ENCODE results near the gene TRIM46.
"Not testable (repeated sequence)": the region's sequence is repeated elsewhere in the genome, so short reads cannot be mapped to it uniquely, and the experiment has no call there.

The TRIM46 gene

DNA sequence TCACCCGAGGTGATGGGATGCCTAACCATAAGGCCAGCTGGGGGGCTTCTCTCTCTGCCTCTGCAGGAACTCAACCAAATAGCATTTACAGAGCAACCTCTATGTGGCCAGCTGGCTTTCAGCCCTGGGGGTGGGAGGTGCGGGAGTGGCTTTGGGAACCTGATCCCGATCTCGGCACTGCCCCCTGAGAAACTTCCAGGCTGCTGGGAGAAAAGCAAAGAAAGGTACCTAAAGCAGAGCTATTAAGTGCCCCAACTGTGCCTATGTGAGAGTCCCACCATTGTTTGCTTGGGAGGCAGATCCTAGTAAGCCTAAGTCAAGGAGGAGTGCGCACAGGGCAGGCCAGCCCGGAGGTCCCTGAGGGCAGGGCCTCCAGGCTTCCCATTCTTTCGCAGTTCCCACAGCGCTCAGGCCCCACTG lies 7.6 kb upstream of the TRIM46 start:
- no peak for DNase-seq (ENCODE audit: low read depth in 2 of 2)
- TF ChIP-seq, protein P1, sequence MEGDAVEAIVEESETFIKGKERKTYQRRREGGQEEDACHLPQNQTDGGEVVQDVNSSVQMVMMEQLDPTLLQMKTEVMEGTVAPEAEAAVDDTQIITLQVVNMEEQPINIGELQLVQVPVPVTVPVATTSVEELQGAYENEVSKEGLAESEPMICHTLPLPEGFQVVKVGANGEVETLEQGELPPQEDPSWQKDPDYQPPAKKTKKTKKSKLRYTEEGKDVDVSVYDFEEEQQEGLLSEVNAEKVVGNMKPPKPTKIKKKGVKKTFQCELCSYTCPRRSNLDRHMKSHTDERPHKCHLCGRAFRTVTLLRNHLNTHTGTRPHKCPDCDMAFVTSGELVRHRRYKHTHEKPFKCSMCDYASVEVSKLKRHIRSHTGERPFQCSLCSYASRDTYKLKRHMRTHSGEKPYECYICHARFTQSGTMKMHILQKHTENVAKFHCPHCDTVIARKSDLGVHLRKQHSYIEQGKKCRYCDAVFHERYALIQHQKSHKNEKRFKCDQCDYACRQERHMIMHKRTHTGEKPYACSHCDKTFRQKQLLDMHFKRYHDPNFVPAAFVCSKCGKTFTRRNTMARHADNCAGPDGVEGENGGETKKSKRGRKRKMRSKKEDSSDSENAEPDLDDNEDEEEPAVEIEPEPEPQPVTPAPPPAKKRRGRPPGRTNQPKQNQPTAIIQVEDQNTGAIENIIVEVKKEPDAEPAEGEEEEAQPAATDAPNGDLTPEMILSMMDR (IDR thresholded peaks at IDR 0.05; ENCODE audit: low read depth, low read length), result no peak
- no peak overlapping the region for H3K4me3 ChIP-seq (replicated peaks in 1 of 2; ENCODE audit: low read depth in 2 of 2, low read length in 2 of 2)

- TF ChIP-seq, protein P1 (IDR thresholded peaks at IDR 0.05; ENCODE audit: low read depth, low read length), result no peak
- peak; percentile 37 to 56 for DNase-seq (ENCODE audit: low read depth in 2 of 2)
These were observed 7.0 kb upstream of the TRIM46 start for GRCh38 chr1:155166471-155167165.

GRCh38 chr1:155167166-155168104 lies 6.2 kb upstream of the TRIM46 start:
- DNase-seq (ENCODE audit: low read depth in 2 of 2), result peak; percentile 88 to 90
- TF ChIP-seq, protein P1 (IDR thresholded peaks at IDR 0.05; ENCODE audit: low read depth, low read length), result peak; percentile 91
- H3K4me3 ChIP-seq (replicated peaks in 1 of 2; ENCODE audit: low read depth in 2 of 2, low read length in 2 of 2), result no peak overlapping the region

More at GRCh38 chr1:155166471-155167165, 7.0 kb upstream of the TRIM46 start:
- no peak overlapping the region for H3K4me3 ChIP-seq (replicated peaks in 1 of 2; ENCODE audit: low read depth in 2 of 2, low read length in 2 of 2)

DNA sequence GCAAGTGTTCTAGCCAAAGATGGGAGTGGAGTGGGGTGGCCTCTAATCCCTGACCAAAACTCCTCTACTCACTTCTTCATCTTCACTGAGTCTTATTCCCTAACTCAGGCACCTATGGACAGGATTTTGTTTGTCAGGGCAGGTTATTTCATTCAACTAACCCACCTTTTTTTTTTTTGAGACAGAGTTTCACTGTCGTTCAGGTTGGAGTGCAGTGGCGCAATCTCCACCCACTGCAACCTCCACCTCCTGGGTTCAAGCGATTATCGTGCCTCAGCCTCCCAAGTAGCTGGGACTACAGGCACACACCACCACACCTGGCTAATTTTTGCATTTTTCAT lies 5.6 kb upstream of the TRIM46 start:
- DNase-seq (ENCODE audit: low read depth in 2 of 2); H3K4me3 ChIP-seq (replicated peaks in 1 of 2; ENCODE audit: low read depth in 2 of 2, low read length in 2 of 2): not testable (repeated sequence)

- no peak overlapping the region for H3K4me3 ChIP-seq (replicated peaks in 1 of 2; ENCODE audit: low read depth in 2 of 2, low read length in 2 of 2)
- DNase-seq (ENCODE audit: low read depth in 2 of 2), result no peak
- TF ChIP-seq, protein P1 (IDR thresholded peaks at IDR 0.05; ENCODE audit: low read depth, low read length), result no peak
These were observed 5.0 kb upstream of the TRIM46 start for GRCh38 chr1:155168456-155169210.

DNA sequence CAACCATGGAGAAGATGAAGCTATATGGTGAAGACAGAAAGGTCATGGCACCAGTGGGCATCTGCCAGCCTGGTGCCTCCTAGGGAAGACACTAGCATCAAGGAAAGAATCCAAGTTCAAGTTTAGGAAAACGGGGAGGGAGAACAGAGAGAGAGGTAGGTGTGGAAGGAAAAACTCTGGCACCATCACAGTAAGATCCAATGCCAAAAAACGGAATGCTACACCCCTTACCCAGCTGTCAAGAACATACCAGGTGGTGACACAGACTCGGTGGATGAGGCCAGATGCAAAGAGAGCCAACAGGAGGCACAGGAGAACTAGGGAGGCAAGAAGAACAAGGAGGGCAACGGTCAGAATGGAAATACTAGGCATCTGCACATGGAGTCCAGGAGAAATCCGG lies 4.1 kb upstream of the TRIM46 start:
- TF ChIP-seq, protein P1 (IDR thresholded peaks at IDR 0.05; ENCODE audit: low read depth, low read length), result no peak
- DNase-seq (ENCODE audit: low read depth in 2 of 2), result no peak
- no peak overlapping the region for H3K4me3 ChIP-seq (replicated peaks in 1 of 2; ENCODE audit: low read depth in 2 of 2, low read length in 2 of 2)
